K562 (cell line): ENCODE results near the gene OCEL1. TPM values are rescaled to one million over a fixed set of nuclear protein-coding genes. Genes with fewer than 3 reads are reported as not detected.

Experiments
- ATAC-seq: fragments of 200-7000 bp; cut with Tn5 transposase; 3 replicates; pipeline ENCODE4 v1.9.1; 2020; ENCODE audit warnings: moderate library complexity
- BruUV-seq: library from RNA; stranded (reverse); fragments of 400-500 nt; replicated peaks from 2 replicates; lab custom pipeline; 2021; lab: Mats Ljungman, UMichigan
- CTCF ChIA-PET: fragments of 300-600 bp; formaldehyde crosslinking; extraction: SDS; loops from one replicate; lab custom pipeline; 2021; ENCODE audit warnings: low intra/inter-chr PET ratio; lab: Yijun Ruan, JAX
- POLR2A ChIA-PET: fragments of 300-600, 350-650 bp; sonication (Branson Sonifier 250); formaldehyde crosslinking; extraction: SDS; loops from one replicate; lab custom pipeline; 2021; ENCODE audit warnings: antibody characterized with exemption, inconsistent platforms; lab: Yijun Ruan, JAX
- DNase-seq, 4 experiments: peaks; one replicate each; pipeline versions ENCODE4 v3.0.0 to v3.0.0-alpha.2; 2011 to 2018; ENCODE audit warnings: low spot score in 3 of 4, mixed read lengths in 3 of 4; ENCODE audit errors: extremely low read depth in 1 of 4
- FAIRE-seq: peaks from 2 replicates; lab custom pipeline; 2011; peaks lifted over from hg19 to GRCh38; lab: Jason Lieb, UNC
- H2AFZ ChIP-seq: 2 replicates; pipeline ENCODE4 v1.6.0; 2011; ENCODE audit warnings: low read depth, low read length, control low read depth, inconsistent platforms
- H3K27ac ChIP-seq: fragments of 200-600 bp; 3 replicates; pipeline ENCODE4 v1.8.0; 2011; ENCODE audit warnings: low read depth, mild to moderate bottlenecking, control low read depth, inconsistent platforms, low read length, moderate library complexity, mixed read lengths; ENCODE audit errors: extremely low read depth
- H3K27me3 ChIP-seq, 2 experiments: fragments of 300-600 bp in 1 of 2; 2 replicates in 1 of 2; 3 replicates in 1 of 2; pipeline versions ENCODE4 v1.6.0 to v1.8.0; 2011; ENCODE audit warnings: inconsistent platforms in 2 of 2, low read length in 2 of 2, mild to moderate bottlenecking in 1 of 2, mixed read lengths in 1 of 2, moderate library complexity in 1 of 2; ENCODE audit not compliant: control insufficient read depth in 2 of 2, insufficient read depth in 2 of 2
- H3K36me3 ChIP-seq: fragments of 300-600 bp; 3 replicates; pipeline ENCODE4 v1.8.0; 2011; ENCODE audit warnings: mild to moderate bottlenecking, low read length, inconsistent platforms; ENCODE audit not compliant: control insufficient read depth, insufficient read depth
- H3K4me1 ChIP-seq, 2 experiments: fragments of 200-600 bp in 1 of 2; replicated peaks in 1 of 2; 2 replicates in 1 of 2; 3 replicates in 1 of 2; pipeline versions ENCODE4 v1.5.1 to v1.8.0; 2011; ENCODE audit warnings: inconsistent platforms in 2 of 2, low read length in 2 of 2, mild to moderate bottlenecking in 1 of 2, mixed read lengths in 1 of 2, moderate library complexity in 1 of 2; ENCODE audit not compliant: control insufficient read depth in 2 of 2, insufficient read depth in 2 of 2
- H3K4me2 ChIP-seq: 2 replicates; pipeline ENCODE4 v1.6.1; 2011; ENCODE audit warnings: low read length, control low read depth, inconsistent platforms, mixed read lengths; ENCODE audit not compliant: insufficient read depth
- H3K4me3 ChIP-seq: fragments of 200-600 bp; sonication (generic), shearing (Covaris generic); 2 replicates; pipeline ENCODE4 v1.5.1; 2016; ENCODE audit warnings: control low read depth, inconsistent platforms
- H3K79me2 ChIP-seq: fragments of 200-600 bp; 3 replicates; pipeline ENCODE4 v1.8.0; 2011; ENCODE audit warnings: low read length, inconsistent platforms; ENCODE audit not compliant: control insufficient read depth, insufficient read depth
- H3K9ac ChIP-seq, 2 experiments: 2 replicates each; pipeline versions ENCODE4 v1.6.0 to v1.6.1; 2011; ENCODE audit warnings: low read depth in 2 of 2, low read length in 2 of 2, control low read depth in 1 of 2, inconsistent platforms in 1 of 2, mild to moderate bottlenecking in 1 of 2, mixed read lengths in 1 of 2; ENCODE audit not compliant: insufficient read depth in 1 of 2
- H3K9me1 ChIP-seq: one replicate; pipeline ENCODE4 v1.6.0; 2011; ENCODE audit warnings: inconsistent platforms, mild to moderate bottlenecking, low read length, moderate library complexity; ENCODE audit not compliant: control insufficient read depth, insufficient read depth
- H3K9me3 ChIP-seq: replicated peaks from 2 replicates; pipeline ENCODE4 v1.5.1; 2011; ENCODE audit warnings: low read depth, low read length, inconsistent platforms; ENCODE audit not compliant: control insufficient read depth, insufficient read depth
- H4K20me1 ChIP-seq: replicated peaks from 2 replicates; pipeline ENCODE4 v1.6.1; 2011; ENCODE audit warnings: low read length, inconsistent platforms, mixed read lengths; ENCODE audit not compliant: control insufficient read depth, insufficient read depth
- CBX1 ChIP-seq: sonication (generic); IDR thresholded peaks from 2 replicates; pipeline ENCODE4 v1.6.1; 2016; ENCODE audit warnings: antibody characterized with exemption, low read depth, mild to moderate bottlenecking
- COPS2 ChIP-seq: fragments of 450-650 bp; conservative IDR thresholded peaks from 2 replicates; pipeline ENCODE4 v1.6.1; 2016; ENCODE audit warnings: mild to moderate bottlenecking, moderate library complexity
- CSDE1 ChIP-seq, 2 experiments: fragments of 450-650 bp; IDR thresholded peaks; 2 replicates each; pipeline ENCODE4 v1.6.1; 2016; ENCODE audit warnings: mild to moderate bottlenecking in 1 of 2
- FOXP4 ChIP-seq: sonication (generic); formaldehyde crosslinking; IDR thresholded peaks from 2 replicates; pipeline ENCODE4 v1.8.0; 2022; ENCODE audit warnings: mild to moderate bottlenecking, missing genetic modification reagents, borderline replicate concordance
- HDAC1 ChIP-seq, 2 experiments: fragments of 450-650 bp; IDR thresholded peaks; 2 replicates each; pipeline ENCODE4 v1.6.1; 2016 to 2017; ENCODE audit warnings: inconsistent platforms in 1 of 2, mild to moderate bottlenecking in 1 of 2, moderate library complexity in 1 of 2
- HDAC3 ChIP-seq: fragments of 450-650 bp; IDR thresholded peaks from 2 replicates; pipeline ENCODE4 v1.6.1; 2018; ENCODE audit warnings: borderline replicate concordance, mild to moderate bottlenecking, moderate library complexity; ENCODE audit not compliant: partially characterized antibody
- JUNB ChIP-seq: fragments of 450-650 bp; formaldehyde crosslinking; conservative IDR thresholded peaks from 2 replicates; pipeline ENCODE4 v1.4.0; 2020; ENCODE audit warnings: mild to moderate bottlenecking
- MEF2D ChIP-seq: conservative IDR thresholded peaks from 2 replicates; pipeline ENCODE4 v1.6.1; 2016; ENCODE audit warnings: low read depth, missing genetic modification characterization, missing compliant biosample characterization
- MITF ChIP-seq: IDR thresholded peaks from 2 replicates; pipeline ENCODE4 v1.6.1; 2014; ENCODE audit warnings: antibody characterized with exemption
- MTF1 ChIP-seq: fragments of 250-450 bp; sonication (Bioruptor Pico); IDR thresholded peaks from 2 replicates; pipeline ENCODE4 v1.9.0; 2021; ENCODE audit warnings: moderate library complexity, mild to moderate bottlenecking, inconsistent platforms, borderline replicate concordance
- NR2C1 ChIP-seq, 2 experiments: fragments of 450-650 bp; IDR thresholded peaks; 2 replicates each; pipeline ENCODE4 v1.6.1; 2017; ENCODE audit warnings: mild to moderate bottlenecking in 2 of 2, antibody characterized with exemption in 1 of 2, inconsistent platforms in 1 of 2, missing compliant biosample characterization in 1 of 2, missing genetic modification characterization in 1 of 2
- OTX1 ChIP-seq: fragments of 450-650 bp; formaldehyde crosslinking; IDR thresholded peaks from 2 replicates; pipeline ENCODE4 v1.4.0; 2022; ENCODE audit warnings: mild to moderate bottlenecking
- ZFP36 ChIP-seq: fragments of 150-350 bp; IDR thresholded peaks from 2 replicates; pipeline ENCODE4 v1.6.1; 2018; ENCODE audit warnings: low read length, low read depth; ENCODE audit not compliant: partially characterized antibody
- ZNF511 ChIP-seq: sonication (generic); formaldehyde crosslinking; IDR thresholded peaks from 2 replicates; pipeline ENCODE4 v1.8.0; 2022; ENCODE audit warnings: mild to moderate bottlenecking, missing genetic modification reagents
- ZNF644 ChIP-seq: fragments of 200-800 bp; sonication (Bioruptor generic); IDR thresholded peaks from 2 replicates; pipeline ENCODE4 v1.6.1; 2016; ENCODE audit warnings: low read depth, missing genetic modification characterization, missing compliant biosample characterization
- ZNF780A ChIP-seq: fragments of 250-450 bp; sonication (Bioruptor Pico); IDR thresholded peaks from 2 replicates; pipeline ENCODE4 v1.5.0; 2021; ENCODE audit warnings: mild to moderate bottlenecking
- WGBS: fragments of 100-300 bp; shearing (Covaris generic); methylation state at CpG from one replicate; pipeline ENCODE4 v1.1.6; 2016; ENCODE audit warnings: low coverage, mixed read lengths; ENCODE audit not compliant: insufficient coverage; ENCODE audit errors: missing lambda C conversion rate; 5-methylcytosine and 5-hydroxymethylcytosine counted together
- in situ Hi-C: fragments of 300-500 bp; cut with MboI; formaldehyde crosslinking; loops from 4 replicates; pipeline ENCODE4 v1.15.0; 2018; ENCODE audit warnings: inconsistent platforms, mixed read lengths
- intact Hi-C: fragments of 100-400 bp; cut with micrococcal nuclease; formaldehyde crosslinking; loops from 2 replicates; pipeline ENCODE4 v1.14.2; 2022
- polyA plus RNA-seq, 8 experiments: library from polyadenylated mRNA; depleted of rRNA in 4 of 8; stranded (reverse) in 5 of 8; unstranded in 3 of 8; fragments of >200 nt; fragmentation: Nextera tagmentation in 2 of 8; fragmentation: Illumina TruSeq in 1 of 8; extraction: Ambion mirVana in 2 of 8; extraction: Trizol in 1 of 8; gene quantifications; 2 replicates each; pipeline versions ENCODE4 v1.2.1 to v1.2.3, GENCODE V29; 2011 to 2014; ENCODE audit warnings: inconsistent platforms in 1 of 8, missing spikeins in 1 of 8
- total RNA-seq, 7 experiments: library from RNA; depleted of rRNA in 6 of 7; stranded (reverse); fragments of >200 nt in 6 of 7; fragmentation: Illumina TruSeq in 2 of 7; extraction: Trizol in 2 of 7; gene quantifications; 2 replicates each; pipeline versions ENCODE4 v1.2.1 to v1.2.3, GENCODE V29; 2011 to 2021; ENCODE audit warnings: low replicate concordance in 1 of 7

OCEL1 gene
- total and polyA plus RNA-seq, 9 of the 15 experiments (the other 6 are each of a cell fraction or from before 2014, with no cell fraction given): 8.0 to 38.0 (median 12.4) TPM

DNA sequence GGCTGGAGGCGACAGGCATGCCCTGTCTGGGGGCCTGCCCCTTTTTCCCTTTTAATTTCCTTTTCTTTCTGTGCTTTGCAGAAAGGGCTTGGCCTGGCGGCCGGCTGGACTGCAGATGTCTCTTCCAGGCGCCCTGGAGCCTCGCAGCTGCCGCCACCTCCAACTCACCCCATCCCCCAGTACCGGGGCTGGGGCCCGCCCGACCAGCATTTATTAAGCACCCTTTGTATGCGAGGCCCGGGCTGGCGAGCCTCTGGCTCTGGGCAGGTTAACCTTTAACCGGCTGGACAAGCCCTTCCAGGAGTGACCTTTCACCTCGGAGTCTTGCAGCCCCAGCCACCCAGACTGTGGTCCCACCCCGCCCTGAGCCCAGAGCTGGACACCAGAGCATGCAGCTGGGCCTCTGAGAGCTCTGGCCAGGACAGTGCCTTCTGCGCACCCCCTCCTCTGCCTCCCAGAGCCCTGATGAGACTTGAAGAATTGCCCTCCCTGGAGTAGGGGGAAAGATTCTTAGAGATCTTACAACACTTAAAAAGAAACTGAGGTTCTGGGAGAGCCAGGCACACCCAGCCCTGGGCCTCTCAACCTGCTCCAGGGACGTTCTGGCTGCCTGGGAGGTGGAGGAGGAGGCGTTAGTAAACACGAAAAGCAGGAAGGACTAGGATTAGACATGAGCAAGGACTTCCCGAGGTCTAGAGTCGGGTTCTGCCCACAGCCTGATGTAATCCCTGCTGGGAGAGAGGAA lies 20.8 kb downstream of the OCEL1 start:
- peak overlapping the region; percentile 96 for H3K27ac ChIP-seq
- H3K9me3 ChIP-seq: no peaks in the 10 kb centered on the region
- H3K9ac ChIP-seq: peak overlapping the region; percentile 76 to 87
- peak overlapping the region; percentile 81 for H3K4me2 ChIP-seq
- no peaks in the 10 kb centered on the region for H3K9me1 ChIP-seq
- peak overlapping the region; percentile 43 for H3K4me3 ChIP-seq
- H4K20me1 ChIP-seq: peaks cover 15% of the 10 kb centered on the region
- H3K27me3 ChIP-seq: no peaks in the 10 kb centered on the region
- peaks cover 34% of the 10 kb centered on the region for H3K79me2 ChIP-seq
- intact Hi-C loops (loop anchor here (5.0 kb wide), 1 partner anchor 40 kb away; no protein-coding TSS in a partner anchor), in situ Hi-C loops (no loop called here)
- ATAC-seq (peak; percentile 10), DNase-seq (peak in 1 of 4 experiments; percentile 47), FAIRE-seq (peak; percentile 82)
- CTCF ChIA-PET: no interaction called here
- H2AFZ ChIP-seq: peak overlapping the region; percentile 91
- POLR2A ChIA-PET: interaction anchor here (0.6 kb wide), 1 partner anchor 38 kb away, joined by 4 read pairs; no protein-coding TSS in a partner anchor
- peaks cover 6% of the 10 kb centered on the region; the same call in 1 of the 3 replicates for H3K36me3 ChIP-seq
- BruUV-seq: no TSS peak
- H3K4me1 ChIP-seq: peaks cover 45 to 82% of the 10 kb centered on the region in 2 experiments
- 11% methylated on average over 20 of the region's 21 CpGs for WGBS
- TF ChIP-seq HDAC3 (no peak), COPS2 (no peak), OTX1 (CRISPR knock-in tag) (no peak), MTF1 (CRISPR knock-in tag) (no peak), MEF2D (tag) (no peak), HDAC1 (IDR thresholded peaks at IDR 0.05) (peak in 1 of 2 experiments; percentile 45; a peak in 2 of 4 replicates), ZNF644 (tag) (no peak), ZFP36 (peak; percentile 20), CSDE1 (IDR thresholded peaks at IDR 0.05) (no peak), JUNB (no peak), CBX1 (peak; percentile 89), NR2C1 (IDR thresholded peaks at IDR 0.05) (peak; percentile 63; the same call in 1 of the 2 replicates), NR2C1 (tag; IDR thresholded peaks at IDR 0.05) (peak; percentile 64), FOXP4 (CRISPR knock-in tag) (no peak), MITF (no peak), ZNF511 (CRISPR knock-in tag) (no peak), ZNF780A (CRISPR knock-in tag) (no peak)
